NCI-H1417 treated with DMSO at 0.1 percent for 48 hours (cell line): ENCODE results near the gene AGTPBP1.

ENCODE experiments used
- DNase-seq: peaks from one replicate; lab custom pipeline; 2025; lab: John Stamatoyannopoulos, UW

Gene AGTPBP1

DNA sequence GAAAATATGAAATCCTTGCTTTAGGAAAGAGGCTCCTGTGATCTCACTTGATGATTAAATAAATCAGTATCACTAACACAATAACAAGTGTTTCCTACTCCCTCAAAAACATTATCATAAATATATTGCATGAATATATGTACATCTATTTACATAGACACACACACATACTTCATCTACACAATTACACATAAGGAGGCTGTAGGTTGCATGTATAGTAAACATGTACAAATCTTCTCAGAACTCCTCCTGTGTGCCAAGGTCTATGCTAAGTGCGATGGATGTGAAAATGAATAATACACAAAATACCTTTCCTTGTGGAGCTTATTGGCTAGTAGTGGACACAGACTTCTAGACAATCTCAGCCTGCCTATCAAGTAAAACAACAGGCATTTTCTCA lies 239.9 kb downstream of the AGTPBP1 start:
- DNase-seq: no peak

GRCh38 chr9:85501456-85501855 lies 240.3 kb downstream of the AGTPBP1 start:
- DNase-seq: no peak
